K562 (cell line): ENCODE measurements around the gene PRKAR2B. TPM values are rescaled to one million over a fixed set of nuclear protein-coding genes. Genes with fewer than 3 reads are reported as not detected.
A peak's percentile ranks its signal among the peaks of the same experiment; 100 is the strongest.

Experiments
- ATF7 ChIP-seq: fragments of 450-650 bp; IDR thresholded peaks from 2 replicates; pipeline ENCODE4 v1.7.1; 2014; ENCODE audit warnings: mild to moderate bottlenecking, moderate library complexity
- BRCA1 ChIP-seq, 2 experiments: fragments of 450-650 bp in 1 of 2; sonication (generic) in 1 of 2; formaldehyde crosslinking in 1 of 2; IDR thresholded peaks; 2 replicates each; pipeline versions ENCODE4 v1.5.0 to v1.6.1; 2017 to 2020; ENCODE audit warnings: mild to moderate bottlenecking in 1 of 2, missing genetic modification reagents in 1 of 2
- CBFB ChIP-seq: sonication (generic); formaldehyde crosslinking; IDR thresholded peaks from 2 replicates; pipeline ENCODE4 v1.4.0; 2020; ENCODE audit warnings: mild to moderate bottlenecking, missing genetic modification reagents
- CHCHD3 ChIP-seq: fragments of 250-450 bp; sonication (Bioruptor Pico); IDR thresholded peaks from 2 replicates; pipeline ENCODE4 v2.1.2; 2022; ENCODE audit warnings: mild to moderate bottlenecking
- CREB5 ChIP-seq: fragments of 250-450 bp; sonication (Bioruptor Pico); IDR thresholded peaks from 2 replicates; pipeline ENCODE4 v1.5.0; 2020; ENCODE audit warnings: mild to moderate bottlenecking
- DIDO1 ChIP-seq: fragments of 450-650 bp; IDR thresholded peaks from 2 replicates; pipeline ENCODE4 v1.6.1; 2016; ENCODE audit warnings: low read depth, missing biosample characterization, missing genetic modification characterization
- E2F6 ChIP-seq, 2 experiments: IDR thresholded peaks; 2 replicates each; pipeline ENCODE4 v1.6.1; 2011; ENCODE audit warnings: borderline replicate concordance in 1 of 2, control low read depth in 1 of 2, low read depth in 1 of 2, low read length in 1 of 2, mild to moderate bottlenecking in 1 of 2, mixed read lengths in 1 of 2, moderate library complexity in 1 of 2; ENCODE audit not compliant: insufficient read depth in 1 of 2, insufficient read length in 1 of 2, poor library complexity in 1 of 2, severe bottlenecking in 1 of 2; ENCODE audit errors: extremely low read depth in 1 of 2
- FOSL1 ChIP-seq: fragments of 200-800 bp; sonication (Bioruptor generic); conservative IDR thresholded peaks from 2 replicates; pipeline ENCODE4 v1.6.1; 2016; ENCODE audit warnings: missing genetic modification characterization, missing compliant biosample characterization
- KLF6 ChIP-seq: fragments of 250-450 bp; sonication (Bioruptor Pico); IDR thresholded peaks from 2 replicates; pipeline ENCODE4 v1.4.0; 2020; ENCODE audit warnings: mild to moderate bottlenecking, moderate library complexity, borderline replicate concordance
- MCM7 ChIP-seq, 2 experiments: fragments of 450-650 bp; IDR thresholded peaks; 2 replicates each; pipeline ENCODE4 v1.6.1; 2016 to 2018
- MEIS2 ChIP-seq: fragments of 450-650 bp; IDR thresholded peaks from 2 replicates; pipeline ENCODE4 v1.6.1; 2014; ENCODE audit warnings: mild to moderate bottlenecking; ENCODE audit not compliant: partially characterized antibody
- MXD1 ChIP-seq: fragments of 250-450 bp; sonication (Bioruptor Pico); IDR thresholded peaks from 2 replicates; pipeline ENCODE4 v1.8.0; 2021; ENCODE audit warnings: borderline replicate concordance, mild to moderate bottlenecking, moderate library complexity; ENCODE audit not compliant: poor library complexity, severe bottlenecking
- MYC ChIP-seq, 2 experiments: fragments of 250-450 bp in 1 of 2; sonication (Bioruptor Pico) in 1 of 2; IDR thresholded peaks; 2 replicates each; pipeline versions ENCODE4 v1.5.1 to v1.6.1; 2012 to 2021; ENCODE audit warnings: low read depth in 2 of 2, borderline replicate concordance in 1 of 2, improper control_type of control experiment in 1 of 2, low read length in 1 of 2, mild to moderate bottlenecking in 1 of 2, moderate library complexity in 1 of 2
- NFXL1 ChIP-seq: fragments of 450-650 bp; formaldehyde crosslinking; IDR thresholded peaks from 2 replicates; pipeline ENCODE4 v1.4.0; 2021; ENCODE audit warnings: mild to moderate bottlenecking
- POLR2AphosphoS5 ChIP-seq: IDR thresholded peaks from 2 replicates; pipeline ENCODE4 v1.6.1; 2011; ENCODE audit warnings: mild to moderate bottlenecking, low read depth, low read length, moderate library complexity; ENCODE audit not compliant: control insufficient read depth, insufficient read depth
- POLR2G ChIP-seq: fragments of 200-400 bp; formaldehyde crosslinking; IDR thresholded peaks from 2 replicates; pipeline ENCODE4 v1.6.1; 2017; ENCODE audit warnings: low read depth, mild to moderate bottlenecking, antibody characterized with exemption, low read length, moderate library complexity
- RAD51 ChIP-seq: fragments of 450-650 bp; IDR thresholded peaks from 2 replicates; pipeline ENCODE4 v1.7.1; 2016; ENCODE audit warnings: low read depth, mild to moderate bottlenecking, borderline replicate concordance
- SIN3B ChIP-seq: fragments of 450-650 bp; IDR thresholded peaks from 2 replicates; pipeline ENCODE4 v1.6.1; 2017; ENCODE audit warnings: low read depth, mild to moderate bottlenecking, moderate library complexity
- SMARCA5 ChIP-seq: fragments of 450-650 bp; IDR thresholded peaks from 2 replicates; pipeline ENCODE4 v1.6.1; 2016
- SMARCC2 ChIP-seq: fragments of 450-650 bp; IDR thresholded peaks from 2 replicates; pipeline ENCODE4 v1.6.1; 2017; ENCODE audit warnings: antibody characterized with exemption, moderate library complexity, mild to moderate bottlenecking, low read depth
- SMARCE1 ChIP-seq: fragments of 450-650 bp; IDR thresholded peaks from 2 replicates; pipeline ENCODE4 v1.7.1; 2016; ENCODE audit warnings: mild to moderate bottlenecking
- TARDBP ChIP-seq: fragments of 450-650 bp; IDR thresholded peaks from 2 replicates; pipeline ENCODE4 v1.6.1; 2016
- ZFP36 ChIP-seq: fragments of 150-350 bp; IDR thresholded peaks from 2 replicates; pipeline ENCODE4 v1.6.1; 2018; ENCODE audit warnings: low read length, low read depth; ENCODE audit not compliant: partially characterized antibody
- ZKSCAN1 ChIP-seq: fragments of 150-350 bp; IDR thresholded peaks from 2 replicates; pipeline ENCODE4 v1.6.1; 2016; ENCODE audit warnings: low read depth, low read length
- ZNF124 ChIP-seq: sonication (generic); formaldehyde crosslinking; IDR thresholded peaks from 2 replicates; pipeline ENCODE4 v1.8.1; 2022; ENCODE audit warnings: missing genetic modification reagents
- ZNF324 ChIP-seq: fragments of 250-450 bp; sonication (Bioruptor Pico); IDR thresholded peaks from 2 replicates; pipeline ENCODE4 v1.4.0; 2020; ENCODE audit warnings: mild to moderate bottlenecking
- polyA plus RNA-seq, 8 experiments: library from polyadenylated mRNA; depleted of rRNA in 4 of 8; stranded (reverse) in 5 of 8; unstranded in 3 of 8; fragments of >200 nt; fragmentation: Nextera tagmentation in 2 of 8; fragmentation: Illumina TruSeq in 1 of 8; extraction: Ambion mirVana in 2 of 8; extraction: Trizol in 1 of 8; gene quantifications; 2 replicates each; pipeline versions ENCODE4 v1.2.1 to v1.2.3, GENCODE V29; 2011 to 2014; ENCODE audit warnings: inconsistent platforms in 1 of 8, missing spikeins in 1 of 8
- total RNA-seq, 7 experiments: library from RNA; depleted of rRNA in 6 of 7; stranded (reverse); fragments of >200 nt in 6 of 7; fragmentation: Illumina TruSeq in 2 of 7; extraction: Trizol in 2 of 7; gene quantifications; 2 replicates each; pipeline versions ENCODE4 v1.2.1 to v1.2.3, GENCODE V29; 2011 to 2021; ENCODE audit warnings: low replicate concordance in 1 of 7

PRKAR2B gene
- total and polyA plus RNA-seq, 9 of the 15 experiments (the other 6 are each of a cell fraction or from before 2014, with no cell fraction given) = 59.0 to 173 (median 129) TPM

GRCh38 chr7:107169120-107170050 lies 124.9 kb downstream of the PRKAR2B start (continued):
- TF ChIP-seq SIN3B (0 out of 2 replicates have a peak, but pooled peaks have one; percentile 16), MXD1 (CRISPR knock-in tag) (peak; percentile 23), POLR2G (peak; percentile 91), CBFB (CRISPR knock-in tag) (peak; percentile 95), ZNF324 (CRISPR knock-in tag) (no peak), BRCA1 (IDR thresholded peaks at IDR 0.05) (no peak), BRCA1 (CRISPR knock-in tag; IDR thresholded peaks at IDR 0.05) (no peak), SMARCC2 (peak; percentile 25; the same call in 1 of the 2 replicates), DIDO1 (tag) (no peak), TARDBP (peak; percentile 80), RAD51 (peak; percentile 97), MEIS2 (peak; percentile 75), SMARCA5 (no peak), ZFP36 (peak; percentile 19), MCM7 (IDR thresholded peaks at IDR 0.05) (no peak), CHCHD3 (CRISPR knock-in tag) (no peak), KLF6 (CRISPR knock-in tag) (no peak), E2F6 (IDR thresholded peaks at IDR 0.05; ENCODE audit: borderline replicate concordance in 1 of 2, extremely low read depth in 1 of 2, insufficient read depth in 1 of 2, insufficient read length in 1 of 2, low read depth in 1 of 2, low read length in 1 of 2, poor library complexity in 1 of 2, severe bottlenecking in 1 of 2) (peak; percentile 52 to 62), ZNF124 (CRISPR knock-in tag) (no peak), NFXL1 (CRISPR knock-in tag) (no peak), POLR2AphosphoS5 (peak; percentile 95), SMARCE1 (peak; percentile 82), ATF7 (peak; percentile 86), FOSL1 (tag) (peak; percentile 56), ZKSCAN1 (peak; percentile 72), MYC (IDR thresholded peaks at IDR 0.05; ENCODE audit: low read depth, low read length) (peak; percentile 92), MYC (CRISPR knock-in tag; IDR thresholded peaks at IDR 0.05; ENCODE audit: borderline replicate concordance, low read depth) (no peak), CREB5 (CRISPR knock-in tag) (no peak)
